AG04450 (cell line): ENCODE measurements around the gene FBXL17. TPM values are rescaled to one million over a fixed set of nuclear protein-coding genes. Genes with fewer than 3 reads are reported as not detected.
A peak's percentile ranks its signal among the peaks of the same experiment; 100 is the strongest.

Source experiments
- CTCF ChIA-PET: fragments of 300-600, 350-600 bp; formaldehyde crosslinking; extraction: SDS; loops from one replicate; lab custom pipeline; 2022; ENCODE audit warnings: antibody characterized with exemption, inconsistent platforms; lab: Charles Lee
- POLR2A ChIA-PET: fragments of 350-600 bp; formaldehyde crosslinking; extraction: SDS; loops from one replicate; lab custom pipeline; 2021; ENCODE audit warnings: antibody characterized with exemption, inconsistent platforms; lab: Yijun Ruan, JAX
- DNase-seq: peaks from one replicate; pipeline ENCODE4 v3.0.0-alpha.2; 2011; ENCODE audit warnings: low read depth, low spot score
- H3K27ac ChIP-seq: one replicate; pipeline ENCODE4 v1.5.1; 2012; ENCODE audit warnings: low read depth, low read length, control low read depth
- H3K27me3 ChIP-seq: one replicate; pipeline ENCODE4 v1.6.0; 2012; ENCODE audit warnings: low read length; ENCODE audit not compliant: control insufficient read depth, insufficient read depth
- H3K4me3 ChIP-seq: 2 replicates; pipeline ENCODE4 v1.5.1; 2011; ENCODE audit warnings: mild to moderate bottlenecking, low read depth, low read length, control low read depth
- H3K9me3 ChIP-seq: 2 replicates; pipeline ENCODE4 v1.5.1; 2012; ENCODE audit warnings: low read length; ENCODE audit not compliant: control insufficient read depth, insufficient read depth
- polyA plus RNA-seq: library from polyadenylated mRNA; depleted of rRNA; stranded (reverse); fragments of >200 nt; gene quantifications from 2 replicates; pipeline ENCODE4 v1.2.3, GENCODE V29; 2011
- TF ChIP-seq, protein P1 (sequence below): IDR thresholded peaks from 2 replicates; pipeline ENCODE4 v1.5.1; 2011; ENCODE audit warnings: low read depth, low read length, control low read depth, inconsistent platforms

The FBXL17 gene
- polyA plus RNA-seq, 1 experiment, result 9.4 TPM

DNA sequence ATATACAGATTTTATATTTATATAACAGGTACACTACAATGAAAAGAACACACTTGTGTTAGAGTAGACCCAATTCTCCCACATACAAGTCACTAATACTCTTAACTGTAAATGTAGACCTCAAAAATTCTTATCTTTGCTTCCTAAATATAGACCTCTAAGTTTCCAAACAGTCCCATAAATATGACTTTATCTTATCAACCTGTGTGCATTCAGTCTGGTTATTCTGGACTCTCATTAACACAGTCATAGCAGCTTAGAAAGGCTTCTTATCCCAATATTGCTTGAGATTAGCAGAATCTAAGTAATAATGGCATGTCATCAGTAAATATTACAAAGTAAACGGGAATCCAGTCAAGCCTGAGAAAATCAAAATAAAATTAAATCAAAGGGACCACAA, 161.1 kb downstream of the FBXL17 start:
- TF ChIP-seq, protein P1, sequence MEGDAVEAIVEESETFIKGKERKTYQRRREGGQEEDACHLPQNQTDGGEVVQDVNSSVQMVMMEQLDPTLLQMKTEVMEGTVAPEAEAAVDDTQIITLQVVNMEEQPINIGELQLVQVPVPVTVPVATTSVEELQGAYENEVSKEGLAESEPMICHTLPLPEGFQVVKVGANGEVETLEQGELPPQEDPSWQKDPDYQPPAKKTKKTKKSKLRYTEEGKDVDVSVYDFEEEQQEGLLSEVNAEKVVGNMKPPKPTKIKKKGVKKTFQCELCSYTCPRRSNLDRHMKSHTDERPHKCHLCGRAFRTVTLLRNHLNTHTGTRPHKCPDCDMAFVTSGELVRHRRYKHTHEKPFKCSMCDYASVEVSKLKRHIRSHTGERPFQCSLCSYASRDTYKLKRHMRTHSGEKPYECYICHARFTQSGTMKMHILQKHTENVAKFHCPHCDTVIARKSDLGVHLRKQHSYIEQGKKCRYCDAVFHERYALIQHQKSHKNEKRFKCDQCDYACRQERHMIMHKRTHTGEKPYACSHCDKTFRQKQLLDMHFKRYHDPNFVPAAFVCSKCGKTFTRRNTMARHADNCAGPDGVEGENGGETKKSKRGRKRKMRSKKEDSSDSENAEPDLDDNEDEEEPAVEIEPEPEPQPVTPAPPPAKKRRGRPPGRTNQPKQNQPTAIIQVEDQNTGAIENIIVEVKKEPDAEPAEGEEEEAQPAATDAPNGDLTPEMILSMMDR, result no peak

GRCh38 chr5:108216890-108217289, 165.0 kb downstream of the FBXL17 start:
- no peak overlapping the region for H3K4me3 ChIP-seq
- ChIA-PET CTCF (interaction anchor here (0.6 kb wide), 1 partner anchor 167 kb away, joined by 3 read pairs; no protein-coding TSS in a partner anchor), POLR2A (no interaction called here)
- TF ChIP-seq, protein P1, result no peak
- no peaks in the 10 kb centered on the region for H3K9me3 ChIP-seq
- peak; percentile 7 for DNase-seq
- H3K27ac ChIP-seq, result no peak overlapping the region
- H3K27me3 ChIP-seq, result no peaks in the 10 kb centered on the region

More for the DNA sequence above, 161.1 kb downstream of the FBXL17 start:
- no peak for DNase-seq
- no peaks in the 10 kb centered on the region for H3K9me3 ChIP-seq
- H3K27me3 ChIP-seq, result no peaks in the 10 kb centered on the region
- no peak overlapping the region for H3K4me3 ChIP-seq
- H3K27ac ChIP-seq, result no peak overlapping the region
- POLR2A ChIA-PET, result no interaction called here
- CTCF ChIA-PET, result no interaction called here

DNA sequence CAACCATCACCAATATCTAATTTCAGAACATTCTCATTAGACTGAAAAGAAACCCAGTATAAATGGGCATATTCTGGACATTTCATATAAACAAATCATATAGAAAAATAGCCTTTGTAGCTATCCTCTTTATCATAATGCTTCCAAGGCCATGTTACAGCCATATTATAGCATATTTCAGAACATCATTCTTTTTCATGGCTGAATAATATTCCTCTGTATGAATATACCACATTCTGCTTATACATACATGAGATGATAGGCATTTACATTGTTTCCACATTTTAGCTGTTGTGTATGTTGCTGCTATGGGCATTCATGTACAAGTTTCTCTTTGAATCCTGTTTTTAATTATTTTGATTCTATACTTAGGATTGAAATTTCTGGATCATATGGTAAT, 167.0 kb downstream of the FBXL17 start:
- no peaks in the 10 kb centered on the region for H3K9me3 ChIP-seq
- ChIA-PET CTCF (interaction anchor here (1.4 kb wide), 1 partner anchor 46 kb away, joined by 5 read pairs; no protein-coding TSS in a partner anchor), POLR2A (no interaction called here)

DNA sequence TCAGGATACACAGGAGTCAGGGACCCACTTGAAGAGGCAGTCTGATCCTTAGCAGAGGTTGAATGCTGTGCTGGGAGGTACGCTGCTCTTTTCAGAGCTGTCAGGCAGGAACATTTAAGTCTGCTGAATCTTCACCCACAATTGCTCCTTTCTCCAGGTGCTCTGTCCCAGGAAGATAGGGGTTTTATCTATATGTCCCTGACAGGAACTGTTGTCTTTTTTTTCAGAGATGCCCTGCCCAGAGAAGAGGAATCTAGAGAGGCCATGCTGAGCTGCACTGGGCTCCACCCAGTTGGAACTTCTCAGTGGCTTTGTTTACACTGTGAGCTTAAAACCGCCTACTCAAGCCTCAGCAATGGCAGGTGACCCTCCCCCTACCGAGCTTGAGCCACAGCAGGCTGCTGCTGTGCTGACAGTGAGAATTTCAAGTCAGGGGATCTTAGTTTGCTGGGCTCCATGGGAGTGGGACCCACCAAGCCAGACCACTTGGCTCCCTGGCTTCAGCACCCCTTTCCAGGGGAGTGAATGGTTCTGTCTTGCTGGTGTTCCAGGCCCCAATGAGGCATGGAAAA, 169.0 kb downstream of the FBXL17 start:
- Histone ChIP-seq H3K9me3 (no peaks in the 10 kb centered on the region), H3K4me3 (no peak overlapping the region), H3K27ac (no peak overlapping the region), H3K27me3 (no peaks in the 10 kb centered on the region)
- ChIA-PET POLR2A (no interaction called here), CTCF (interaction anchor here (2.2 kb wide), 1 partner anchor 48 kb away, joined by 7 read pairs; no protein-coding TSS in a partner anchor)
- peak; percentile 26 for DNase-seq
- TF ChIP-seq, protein P1, result no peak

More for the DNA sequence above, 167.0 kb downstream of the FBXL17 start:
- DNase-seq, result no peak
- TF ChIP-seq, protein P1, result no peak
- H3K27me3 ChIP-seq, result no peaks in the 10 kb centered on the region
- H3K4me3 ChIP-seq, result no peak overlapping the region
- H3K27ac ChIP-seq, result no peak overlapping the region

- no peaks in the 10 kb centered on the region for H3K27me3 ChIP-seq
- no peak overlapping the region for H3K27ac ChIP-seq
- POLR2A ChIA-PET, result no interaction called here
- DNase-seq, result no peak
- CTCF ChIA-PET, result no interaction called here
- H3K4me3 ChIP-seq, result no peak overlapping the region
- no peaks in the 10 kb centered on the region for H3K9me3 ChIP-seq
- TF ChIP-seq, protein P1, result no peak
Observed at GRCh38 chr5:108206707-108207106, 175.2 kb downstream of the FBXL17 start.
